Mucosa of descending colon (tissue), 3 donors: ENCODE measurements around the gene KIRREL3. TPM values are rescaled to one million over a fixed set of nuclear protein-coding genes. Genes with fewer than 3 reads are reported as not detected.
A peak's percentile ranks its signal among the peaks of the same experiment; 100 is the strongest.

ENCODE experiments used
- ATAC-seq: fragments of 200-7000 bp; cut with Tn5 transposase; one replicate; pipeline ENCODE4 v1.9.1; 2020; ENCODE audit warnings: mild to moderate bottlenecking, moderate library complexity
- DNase-seq, 3 donors: peaks; one replicate each; pipeline ENCODE4 v3.0.0-alpha.2; 2020
- H3K36me3 ChIP-seq: fragments of 200-600 bp; one replicate; pipeline ENCODE4 v1.8.0; 2021; ENCODE audit warnings: low read depth, mild to moderate bottlenecking
- H3K4me1 ChIP-seq: fragments of 200-600 bp; one replicate; pipeline ENCODE4 v1.8.0; 2021; ENCODE audit warnings: low read depth, mild to moderate bottlenecking
- H3K4me3 ChIP-seq: fragments of 200-600 bp; one replicate; pipeline ENCODE4 v1.8.0; 2021; ENCODE audit warnings: mild to moderate bottlenecking
- H3K9me3 ChIP-seq: fragments of 200-600 bp; one replicate; pipeline ENCODE4 v1.8.0; 2021; ENCODE audit warnings: mild to moderate bottlenecking
- CTCF ChIP-seq: fragments of 200-600 bp; IDR thresholded peaks from one replicate; pipeline ENCODE4 v1.8.0; 2022; ENCODE audit warnings: antibody characterized with exemption, mild to moderate bottlenecking
- intact Hi-C, 2 donors: fragments of 100-400 bp; cut with DNase I in 1 of 2; cut with micrococcal nuclease in 1 of 2; formaldehyde crosslinking; loops; one replicate each; pipeline versions ENCODE4 v1.11.0 to v1.11.1; 2022; cut with DNase I, micrococcal nuclease
- total RNA-seq, 3 donors: library from RNA; stranded (reverse); fragmentation: NEBNext Ultra II Directional in 2 of 3; extraction: Animal tissue kit (Norgen Biotek cat#: 25700) in 2 of 3; gene quantifications; one replicate each; pipeline versions ENCODE4 v1.2.1 to v1.2.4, GENCODE V29; 2021 to 2023
- donor health status: DM: no; HTN: no; CAD: no; lungs with moderate emphysema.
- donor health status: DM: no; HTN: no; CAD: no.
- donor health status: DM: no; HTN: yes; CAD: no.

KIRREL3 gene
- total RNA-seq, 3 donors from 2014 or later: 0.23 to 2.4 (median 0.70) TPM

- peak; percentile 57 for ATAC-seq
- peak in 2 of 3 donors; percentile 24 to 68 for DNase-seq
- no peak overlapping the region for H3K4me3 ChIP-seq
Measured at GRCh38 chr11:126465573-126466188, 534.9 kb downstream of the KIRREL3 start.

DNA sequence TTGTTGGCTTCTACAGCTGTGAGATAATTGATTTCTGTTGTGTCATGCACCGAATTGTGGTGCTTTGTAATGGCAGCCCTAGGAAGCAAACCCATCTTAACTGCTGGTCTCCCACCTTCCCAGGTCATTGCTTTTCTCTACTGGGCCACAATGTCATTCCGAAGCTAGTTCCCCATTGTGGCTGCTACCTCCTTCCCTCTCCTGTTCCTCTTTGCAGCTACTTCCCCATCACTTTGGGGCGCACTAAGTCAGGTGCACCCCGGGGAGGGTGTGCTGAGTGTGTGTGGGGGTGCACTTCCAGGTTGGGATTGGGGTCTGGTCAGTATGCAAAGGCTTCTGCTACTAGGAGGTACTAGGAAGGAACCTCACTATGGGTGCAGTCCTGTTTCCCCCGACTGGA lies 535.8 kb downstream of the KIRREL3 start:
- ATAC-seq (no peak), DNase-seq (peak in 1 of 3 donors; percentile 19)
- H3K4me3 ChIP-seq: no peak overlapping the region
- no peaks in the 10 kb centered on the region for H3K4me1 ChIP-seq
- H3K9me3 ChIP-seq: no peaks in the 10 kb centered on the region
- H3K36me3 ChIP-seq: no peaks in the 10 kb centered on the region
- intact Hi-C loops: no loop called here
- no peak for TF ChIP-seq CTCF

More at GRCh38 chr11:126465573-126466188, 534.9 kb downstream of the KIRREL3 start:
- H3K4me1 ChIP-seq: no peaks in the 10 kb centered on the region
- intact Hi-C loops: no loop called here
- no peaks in the 10 kb centered on the region for H3K9me3 ChIP-seq
- TF ChIP-seq CTCF: no peak
- no peaks in the 10 kb centered on the region for H3K36me3 ChIP-seq

GRCh38 chr11:126462422-126462821 lies 538.1 kb downstream of the KIRREL3 start:
- no peak overlapping the region for H3K4me3 ChIP-seq
- H3K4me1 ChIP-seq: no peaks in the 10 kb centered on the region
- ATAC-seq (no peak), DNase-seq (no peak)
- TF ChIP-seq CTCF: no peak
- H3K9me3 ChIP-seq: no peaks in the 10 kb centered on the region
- no peaks in the 10 kb centered on the region for H3K36me3 ChIP-seq
- intact Hi-C loops: no loop called here

DNA sequence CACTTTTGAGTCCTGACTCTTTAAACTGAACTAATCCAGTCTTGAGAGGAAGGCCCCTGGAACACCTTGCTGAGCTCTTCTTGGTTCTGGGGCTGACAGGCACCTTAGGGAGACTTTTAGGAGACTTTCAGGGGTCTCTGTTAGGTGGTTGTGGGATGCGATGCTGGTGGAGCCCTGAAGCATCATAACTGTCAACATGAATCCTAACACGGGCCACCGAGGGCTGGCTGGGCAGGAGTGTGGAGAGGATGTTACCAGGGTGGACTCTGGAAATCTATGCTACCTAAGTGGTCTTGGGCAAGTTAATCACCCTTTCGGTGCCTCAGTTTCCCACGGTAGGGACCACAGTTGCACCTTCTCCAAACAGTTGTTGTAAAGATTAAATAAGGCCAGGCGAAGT lies 538.6 kb downstream of the KIRREL3 start:
- peak in 1 of 3 donors; percentile 19 for DNase-seq
- no peak for TF ChIP-seq CTCF
- H3K4me1 ChIP-seq: no peaks in the 10 kb centered on the region
- intact Hi-C loops: no loop called here
- no peak for ATAC-seq
- no peaks in the 10 kb centered on the region for H3K36me3 ChIP-seq
- H3K9me3 ChIP-seq: no peaks in the 10 kb centered on the region
- no peak overlapping the region for H3K4me3 ChIP-seq

GRCh38 chr11:126461096-126461440 lies 539.5 kb downstream of the KIRREL3 start:
- no peaks in the 10 kb centered on the region for H3K4me1 ChIP-seq
- intact Hi-C loops: no loop called here
- H3K9me3 ChIP-seq: no peaks in the 10 kb centered on the region
- ATAC-seq (no peak), DNase-seq (peak in 1 of 3 donors; percentile 31)
- no peak for TF ChIP-seq CTCF
- H3K4me3 ChIP-seq: no peak overlapping the region
- H3K36me3 ChIP-seq: no peaks in the 10 kb centered on the region
